ENCODE measurements around the gene VPS4B. TPM values are rescaled to one million over a fixed set of nuclear protein-coding genes. Genes with fewer than 3 reads are reported as not detected.

VPS4B gene
- total and polyA plus RNA-seq, 10 of the 15 experiments (the other 5 are each of a cell fraction or from before 2014, with no cell fraction given) = 21.4 to 37.6 (median 29.8) TPM

DNA sequence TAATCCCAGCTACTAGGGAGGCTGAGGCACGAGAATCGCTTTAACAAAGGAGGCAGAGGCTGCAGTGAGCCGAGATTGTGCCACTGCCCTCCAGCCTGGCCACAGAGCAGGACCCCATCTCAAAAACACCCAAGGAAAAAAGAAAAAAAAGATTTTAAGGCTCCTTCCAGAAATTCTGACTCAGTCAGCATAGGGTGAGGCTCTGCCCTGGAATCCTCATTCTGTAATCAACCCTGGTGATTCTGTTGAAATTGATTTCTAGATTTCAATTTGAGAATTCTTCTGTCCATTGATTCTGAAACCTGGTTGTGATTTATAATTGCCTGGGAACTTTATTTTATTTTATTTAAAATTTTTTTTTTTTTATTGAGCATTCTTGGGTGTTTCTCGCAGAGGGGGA is 27.1 kb upstream of the VPS4B start:
- DNase-seq (ENCODE audit: low read depth, low spot score) (no peak), ATAC-seq (no peak), FAIRE-seq (no peak)
- BruUV-seq (replicated peaks) = no TSS peak
- Histone ChIP-seq H3K4me3 (no peak overlapping the region), H2AFZ (ENCODE audit: control insufficient read depth, low read depth, low read length) (no peak overlapping the region), H3K4me1 (ENCODE audit: control insufficient read depth, insufficient read depth, low read length) (no peaks in the 10 kb centered on the region), H3K27ac (ENCODE audit: control insufficient read depth, insufficient read depth) (no peak overlapping the region), H3K27me3 (replicated peaks in 1 of 2; ENCODE audit: control insufficient read depth in 2 of 2, insufficient read depth in 2 of 2, low read length in 1 of 2) (no peaks in the 10 kb centered on the region), H3K9ac (ENCODE audit: control insufficient read depth, insufficient read depth, low read length) (no peak overlapping the region), H3K79me2 (ENCODE audit: control insufficient read depth, insufficient read depth, low read length) (no peaks in the 10 kb centered on the region), H3K9me3 (replicated peaks; ENCODE audit: control insufficient read depth, insufficient read depth, low read length) (no peaks in the 10 kb centered on the region), H3K4me2 (ENCODE audit: control insufficient read depth, insufficient read depth) (no peak overlapping the region), H3K36me3 (ENCODE audit: control insufficient read depth in 2 of 2, insufficient read depth in 2 of 2, low read length in 1 of 2) (no peaks in the 10 kb centered on the region), H4K20me1 (ENCODE audit: control insufficient read depth, insufficient read depth) (no peaks in the 10 kb centered on the region)
- CTCF ChIA-PET = interaction anchor here (1.3 kb wide), 1 partner anchor 10 kb away, joined by 3 read pairs; no protein-coding TSS in a partner anchor
- intact Hi-C loops (cut with micrococcal nuclease; ENCODE audit: unreplicated experiment) = no loop called here
- POLR2A ChIA-PET = no interaction called here
- TF ChIP-seq TCF12 (IDR thresholded peaks at IDR 0.05; ENCODE audit: low read depth, low read length) = no peak
- no peak for TF ChIP-seq DPF2 (IDR thresholded peaks at IDR 0.05)
- TF ChIP-seq HSF1 (IDR thresholded peaks at IDR 0.05; ENCODE audit: low read depth, low read length) = no peak
- TF ChIP-seq RCOR1 (conservative IDR thresholded peaks at IDR 0.05; ENCODE audit: low read depth, low read length) = no peak
- TF ChIP-seq CHD4 (IDR thresholded peaks at IDR 0.05) = no peak
- TF ChIP-seq IRF5 (IDR thresholded peaks at IDR 0.05; ENCODE audit: borderline replicate concordance) = no peak
- TF ChIP-seq RUNX3 (IDR thresholded peaks at IDR 0.05; ENCODE audit: low read length) = no peak
- TF ChIP-seq KAT2A (conservative IDR thresholded peaks at IDR 0.05; ENCODE audit: control insufficient read depth, low read depth, low read length) = no peak
- TF ChIP-seq EGR1 (IDR thresholded peaks at IDR 0.05; ENCODE audit: borderline replicate concordance in 1 of 2, low read depth in 2 of 2, low read length in 2 of 2) = no peak
- TF ChIP-seq SIN3A (IDR thresholded peaks at IDR 0.05; ENCODE audit: low read depth, low read length) = no peak
- in situ Hi-C loops (cut with MboI) = no loop called here
- SMC1A ChIA-PET (ENCODE audit: uncharacterized antibody, unreplicated experiment) = no interaction called here
- RAD21 ChIA-PET (ENCODE audit: unreplicated experiment) = no interaction called here
- WGBS (ENCODE audit: insufficient coverage, insufficient replicate concordance, low lambda C conversion rate, missing lambda C conversion rate) = 72% methylated on average over 4 of the region's 4 CpGs

Data from GM12878 (cell line).